IMR-90 (cell line): Measurements from ENCODE around the gene TIAM1.

Experiments
- CHD1 ChIP-seq: IDR thresholded peaks from 2 replicates; pipeline ENCODE4 v1.6.1; 2012; ENCODE audit warnings: low read depth, low read length, improper control_type of control experiment
- CTCF ChIP-seq: conservative IDR thresholded peaks from 2 replicates; pipeline ENCODE4 v1.5.1; 2012; ENCODE audit warnings: mild to moderate bottlenecking, low read depth, low read length, improper control_type of control experiment
- FOS ChIP-seq: fragments of 150-350 bp; IDR thresholded peaks from 2 replicates; pipeline ENCODE4 v1.6.1; 2016; ENCODE audit warnings: low read depth, low read length
- MAFK ChIP-seq: IDR thresholded peaks from 2 replicates; pipeline ENCODE4 v1.6.1; 2012; ENCODE audit warnings: low read depth, low read length, improper control_type of control experiment
- POLR2A ChIP-seq: IDR thresholded peaks from 2 replicates; pipeline ENCODE4 v1.6.1; 2012; ENCODE audit warnings: mild to moderate bottlenecking, low read depth, low read length

DNA sequence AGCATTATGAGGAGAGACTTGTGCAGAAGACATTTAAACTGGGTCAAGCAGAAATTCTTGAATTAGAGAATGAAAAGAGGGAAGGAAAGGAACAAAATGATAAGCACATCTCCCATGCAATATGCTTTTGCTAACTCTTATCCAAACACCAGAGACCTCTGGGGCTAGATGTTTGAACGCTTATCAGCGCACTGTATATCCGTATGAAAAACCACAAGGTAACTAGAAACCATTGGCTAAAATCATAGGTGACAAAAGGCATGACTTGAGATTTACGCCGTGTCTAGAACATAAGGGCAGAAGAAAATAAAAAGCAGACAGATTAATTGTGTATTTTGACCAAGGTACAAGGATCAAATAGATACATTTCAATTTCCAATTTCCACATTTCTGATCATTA lies 38.0 kb upstream of the TIAM1 start:
- TF ChIP-seq CTCF (no peak), CHD1 (no peak), FOS (no peak), POLR2A (no peak), MAFK (no peak)
